Measurements from ENCODE around the gene SPATA32.
A peak's percentile ranks its signal among the peaks of the same experiment; 100 is the strongest.

The SPATA32 gene

DNA sequence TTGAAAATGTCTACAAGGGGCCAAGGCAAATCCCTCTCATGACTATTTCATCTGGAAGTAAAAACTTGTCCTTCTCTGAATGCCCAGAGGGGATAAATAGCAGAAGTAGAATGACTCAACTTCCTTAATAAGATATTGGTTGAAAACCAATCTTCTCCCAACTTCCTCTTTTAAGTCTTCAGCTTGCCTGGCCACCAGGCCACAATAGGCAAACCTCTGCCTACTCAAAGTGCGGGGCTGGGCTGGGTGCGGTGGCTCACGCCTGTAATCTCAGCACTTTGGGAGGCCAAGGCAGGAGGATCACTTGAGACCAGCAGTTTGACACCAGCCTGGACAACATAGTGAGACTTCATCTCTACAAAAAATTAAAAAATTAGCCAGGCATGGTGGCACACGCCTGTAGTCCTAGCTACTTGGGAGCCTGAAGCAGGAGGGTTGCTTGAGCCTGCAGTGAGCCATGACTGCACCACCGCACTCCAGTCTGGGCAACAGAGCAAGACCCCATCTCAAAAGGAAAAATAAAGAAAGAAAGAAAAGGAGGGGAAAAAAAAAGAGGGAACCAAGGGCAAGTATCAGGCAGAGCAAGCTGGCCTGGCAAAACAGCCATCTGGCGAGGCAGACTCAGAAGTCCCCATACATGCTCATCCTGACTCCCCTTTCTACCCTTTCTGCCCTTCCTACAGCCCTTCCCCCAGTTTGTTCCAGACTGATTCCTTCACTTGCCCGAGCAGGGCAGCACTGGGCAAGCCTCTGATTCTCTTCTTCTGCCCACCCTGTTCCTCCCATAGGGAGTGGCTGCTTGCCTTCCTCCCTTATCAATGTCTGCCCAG lies 34.3 kb upstream of the SPATA32 start:
- H3K4me3 Mint-ChIP-seq, result no peak overlapping the region
- no peaks in the 10 kb centered on the region for H3K9me3 Mint-ChIP-seq
- H3K4me1 Mint-ChIP-seq, result peaks cover 75% of the 10 kb centered on the region
- H3K36me3 Mint-ChIP-seq (ENCODE audit: low read depth), result peaks cover 4% of the 10 kb centered on the region
- TF ChIP-seq, protein P1, sequence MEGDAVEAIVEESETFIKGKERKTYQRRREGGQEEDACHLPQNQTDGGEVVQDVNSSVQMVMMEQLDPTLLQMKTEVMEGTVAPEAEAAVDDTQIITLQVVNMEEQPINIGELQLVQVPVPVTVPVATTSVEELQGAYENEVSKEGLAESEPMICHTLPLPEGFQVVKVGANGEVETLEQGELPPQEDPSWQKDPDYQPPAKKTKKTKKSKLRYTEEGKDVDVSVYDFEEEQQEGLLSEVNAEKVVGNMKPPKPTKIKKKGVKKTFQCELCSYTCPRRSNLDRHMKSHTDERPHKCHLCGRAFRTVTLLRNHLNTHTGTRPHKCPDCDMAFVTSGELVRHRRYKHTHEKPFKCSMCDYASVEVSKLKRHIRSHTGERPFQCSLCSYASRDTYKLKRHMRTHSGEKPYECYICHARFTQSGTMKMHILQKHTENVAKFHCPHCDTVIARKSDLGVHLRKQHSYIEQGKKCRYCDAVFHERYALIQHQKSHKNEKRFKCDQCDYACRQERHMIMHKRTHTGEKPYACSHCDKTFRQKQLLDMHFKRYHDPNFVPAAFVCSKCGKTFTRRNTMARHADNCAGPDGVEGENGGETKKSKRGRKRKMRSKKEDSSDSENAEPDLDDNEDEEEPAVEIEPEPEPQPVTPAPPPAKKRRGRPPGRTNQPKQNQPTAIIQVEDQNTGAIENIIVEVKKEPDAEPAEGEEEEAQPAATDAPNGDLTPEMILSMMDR (IDR thresholded peaks at IDR 0.05; ENCODE audit: unreplicated experiment in 3 of 3), result no peak
- peak overlapping the region in 1 of 3 experiments; percentile 33 for H3K27ac Mint-ChIP-seq
- H3K27me3 Mint-ChIP-seq (ENCODE audit: low read depth), result peaks cover 3% of the 10 kb centered on the region

DNA sequence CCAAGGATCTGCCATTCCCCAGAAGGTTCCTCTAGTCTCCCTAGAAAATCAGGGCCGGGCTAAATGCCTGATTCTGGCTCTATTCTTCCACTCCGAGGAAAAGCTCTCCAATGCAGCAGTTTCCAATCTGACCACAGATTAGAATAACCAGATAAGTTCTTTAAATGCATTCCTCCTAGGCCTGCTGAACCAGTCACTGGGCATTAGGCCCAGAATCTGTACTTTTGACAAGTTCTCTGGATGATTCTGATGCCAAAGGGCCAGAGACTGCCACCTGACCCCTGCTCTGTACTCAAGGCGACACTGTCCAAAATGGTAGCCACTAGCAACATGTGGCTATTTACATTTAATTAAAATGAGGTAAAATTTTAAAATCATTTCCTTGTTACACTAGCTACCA lies 32.6 kb upstream of the SPATA32 start:
- H3K4me3 Mint-ChIP-seq, result no peak overlapping the region
- no peaks in the 10 kb centered on the region for H3K9me3 Mint-ChIP-seq
- peaks cover 84% of the 10 kb centered on the region for H3K4me1 Mint-ChIP-seq
- H3K27me3 Mint-ChIP-seq (ENCODE audit: low read depth), result peaks cover 3% of the 10 kb centered on the region
- peak overlapping the region; percentile 32 to 83 (median 72) for H3K27ac Mint-ChIP-seq
- TF ChIP-seq, protein P1 (IDR thresholded peaks at IDR 0.05; ENCODE audit: unreplicated experiment in 3 of 3), result no peak
- peaks cover 14% of the 10 kb centered on the region for H3K36me3 Mint-ChIP-seq (ENCODE audit: low read depth)

DNA sequence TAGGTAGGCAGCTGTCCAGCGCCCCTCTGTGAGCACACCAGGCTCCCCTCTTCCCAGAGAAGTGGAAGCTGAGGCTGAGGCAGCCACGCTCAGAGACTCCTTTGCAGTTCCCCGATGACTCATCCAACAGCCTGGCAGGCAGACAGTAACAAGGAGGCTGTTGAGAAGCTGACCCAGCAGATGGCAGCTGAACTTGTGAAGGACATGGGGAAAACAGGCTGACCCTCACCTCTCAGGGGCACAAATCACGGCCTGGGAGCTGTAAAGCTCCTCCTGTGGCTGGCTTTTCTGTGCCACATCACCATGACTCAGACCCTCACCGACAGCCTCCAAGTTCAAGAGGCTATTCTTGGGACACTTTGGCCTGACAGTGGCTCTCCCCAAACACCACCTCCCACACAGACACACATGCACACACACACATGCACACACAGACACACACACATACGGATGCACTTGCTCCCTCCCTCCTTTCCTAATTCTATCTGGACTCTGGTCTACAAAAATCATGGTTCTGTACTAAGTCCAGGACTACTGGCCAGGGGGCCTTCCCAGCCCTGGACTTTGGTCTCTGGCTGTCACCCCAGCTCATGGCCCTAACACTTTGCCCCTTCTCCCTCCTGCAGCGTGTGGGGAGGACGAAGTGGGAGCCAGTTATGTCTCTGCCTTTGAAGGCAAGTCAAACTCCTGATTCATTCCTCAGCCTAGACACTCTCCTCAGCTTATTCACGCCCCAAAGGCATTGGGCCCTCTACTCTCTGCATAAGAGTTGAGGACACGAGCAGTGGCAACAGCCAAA lies 31.7 kb upstream of the SPATA32 start:
- Mint-ChIP-seq H3K4me1 (peaks cover 84% of the 10 kb centered on the region), H3K36me3 (ENCODE audit: low read depth) (peaks cover 14% of the 10 kb centered on the region), H3K4me3 (no peak overlapping the region), H3K9me3 (no peaks in the 10 kb centered on the region), H3K27ac (peak overlapping the region; percentile 20 to 83 (median 72)), H3K27me3 (ENCODE audit: low read depth) (peaks cover 3% of the 10 kb centered on the region)
- TF ChIP-seq, protein P1 (IDR thresholded peaks at IDR 0.05; ENCODE audit: unreplicated experiment in 3 of 3), result no peak

DNA sequence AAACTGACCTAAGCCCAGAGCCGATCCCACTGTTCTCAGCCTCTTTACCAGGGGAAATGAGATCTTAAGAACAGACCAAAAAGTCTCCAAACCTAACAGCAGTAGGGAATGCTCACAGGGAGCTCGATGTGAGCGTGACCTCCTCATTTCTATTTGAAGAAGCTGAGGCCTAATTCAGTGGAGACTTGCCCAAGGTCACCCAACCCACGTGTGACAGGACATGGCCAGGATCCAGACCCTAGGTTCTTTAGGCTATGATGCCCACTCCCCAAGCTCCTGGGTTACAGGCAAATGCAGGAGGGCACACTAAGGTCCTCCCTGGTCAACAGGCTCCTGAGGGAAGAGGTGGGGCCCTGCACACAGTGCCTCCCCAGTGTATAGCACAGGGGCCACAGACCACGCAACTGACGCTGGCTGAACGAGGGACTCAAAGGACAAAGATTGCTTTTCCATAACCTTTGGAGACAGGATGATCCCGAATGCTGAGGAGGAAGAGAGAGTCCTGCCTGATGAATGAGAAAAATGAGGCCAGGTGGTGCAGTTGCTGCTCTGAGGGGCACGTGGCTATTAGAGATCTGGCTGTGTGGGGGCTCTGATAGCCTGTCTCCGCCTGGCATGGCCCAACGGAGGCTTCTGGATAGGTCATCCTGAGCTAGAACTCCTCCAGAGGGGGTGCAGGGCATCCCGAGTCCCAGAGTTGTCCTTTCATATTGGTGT lies 31.0 kb upstream of the SPATA32 start:
- H3K4me3 Mint-ChIP-seq, result no peak overlapping the region
- TF ChIP-seq, protein P1 (IDR thresholded peaks at IDR 0.05; ENCODE audit: unreplicated experiment in 3 of 3), result no peak
- peaks cover 81% of the 10 kb centered on the region for H3K4me1 Mint-ChIP-seq
- peaks cover 14% of the 10 kb centered on the region for H3K36me3 Mint-ChIP-seq (ENCODE audit: low read depth)
- no peaks in the 10 kb centered on the region for H3K9me3 Mint-ChIP-seq
- peaks cover 3% of the 10 kb centered on the region for H3K27me3 Mint-ChIP-seq (ENCODE audit: low read depth)
- H3K27ac Mint-ChIP-seq, result peak overlapping the region in 1 of 3 experiments; percentile 83

DNA sequence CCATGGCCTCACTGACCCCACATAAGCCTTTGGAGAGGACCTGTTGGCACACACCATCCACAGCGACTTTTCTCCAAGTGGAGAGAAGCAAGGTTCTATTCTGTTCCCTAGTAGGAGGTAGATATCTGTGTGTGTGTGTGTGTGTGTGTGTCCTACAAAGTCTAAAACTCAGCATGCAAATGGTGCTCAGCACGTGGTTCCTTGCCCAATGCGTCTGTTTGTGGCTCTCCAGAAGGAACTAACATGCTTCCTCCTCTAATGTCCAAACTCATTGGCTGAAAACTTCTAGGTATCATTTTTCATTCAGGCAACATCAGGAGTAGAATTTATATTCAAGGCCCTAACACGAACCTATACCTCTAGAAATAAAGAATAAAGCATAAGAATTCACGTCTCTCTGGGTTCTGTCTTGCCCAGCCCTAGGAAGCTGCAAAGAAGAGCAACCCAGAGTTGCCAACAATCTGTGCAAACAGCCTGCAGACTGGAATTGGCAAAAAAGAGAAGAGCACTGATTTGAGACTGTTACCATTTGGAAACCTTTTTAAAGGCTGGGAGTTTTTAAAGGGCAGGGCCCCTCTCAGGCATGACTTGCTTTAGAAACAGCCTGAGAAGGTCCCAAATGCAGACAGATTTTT lies 29.4 kb upstream of the SPATA32 start:
- H3K4me1 Mint-ChIP-seq, result peaks cover 82% of the 10 kb centered on the region
- H3K27ac Mint-ChIP-seq, result peak overlapping the region in 2 of 3 experiments; percentile 72 to 73
- H3K4me3 Mint-ChIP-seq, result peak overlapping the region in 1 of 3 experiments; percentile 14
- TF ChIP-seq, protein P1 (IDR thresholded peaks at IDR 0.05; ENCODE audit: unreplicated experiment in 3 of 3), result no peak
- H3K36me3 Mint-ChIP-seq (ENCODE audit: low read depth), result peaks cover 17% of the 10 kb centered on the region
- no peaks in the 10 kb centered on the region for H3K9me3 Mint-ChIP-seq
- H3K27me3 Mint-ChIP-seq (ENCODE audit: low read depth), result no peaks in the 10 kb centered on the region
